DOHH2 (cell line): ENCODE data around the gene DNAH3.
"Not testable (repeated sequence)": the region's sequence is repeated elsewhere in the genome, so short reads cannot be mapped to it uniquely, and the experiment has no call there.

Source experiments
- H3F3A ChIP-seq: fragments of 200-600 bp; sonication (generic), shearing (Covaris generic); 2 replicates; pipeline ENCODE4 v1.6.0; 2016; ENCODE audit warnings: antibody characterized with exemption, mild to moderate bottlenecking; ENCODE audit not compliant: control insufficient read depth, insufficient read depth
- H3K27ac ChIP-seq: fragments of 200-600 bp; sonication (generic); 2 replicates; pipeline ENCODE4 v1.5.1; 2014; ENCODE audit warnings: low read depth, mild to moderate bottlenecking, low read length, moderate library complexity
- H3K27me3 ChIP-seq: fragments of 200-600 bp; sonication (generic); 2 replicates; pipeline ENCODE4 v1.6.1; 2014; ENCODE audit warnings: mild to moderate bottlenecking, low read length, mixed read lengths; ENCODE audit not compliant: control insufficient read depth
- H3K36me3 ChIP-seq: fragments of 200-600 bp; sonication (generic); 2 replicates; pipeline ENCODE4 v1.6.1; 2014; ENCODE audit warnings: mild to moderate bottlenecking, low read length, moderate library complexity, mixed read lengths; ENCODE audit not compliant: control insufficient read depth
- H3K4me1 ChIP-seq: fragments of 200-600 bp; sonication (generic); 2 replicates; pipeline ENCODE4 v1.6.1; 2014; ENCODE audit warnings: mild to moderate bottlenecking, low read length, mixed read lengths; ENCODE audit not compliant: control insufficient read depth
- H3K4me2 ChIP-seq: fragments of 200-600 bp; sonication (generic); 2 replicates; pipeline ENCODE4 v1.6.0; 2014; ENCODE audit warnings: mild to moderate bottlenecking, low read length, moderate library complexity
- H3K4me3 ChIP-seq: fragments of 200-600 bp; sonication (generic); 2 replicates; pipeline ENCODE4 v1.5.1; 2014; ENCODE audit warnings: mild to moderate bottlenecking, low read length, mixed read lengths
- H3K79me2 ChIP-seq: fragments of 200-600 bp; sonication (generic); 2 replicates; pipeline ENCODE4 v1.6.1; 2014; ENCODE audit warnings: mild to moderate bottlenecking, low read length, mixed read lengths; ENCODE audit not compliant: control insufficient read depth
- H3K9me2 ChIP-seq: fragments of 200-600 bp; sonication (generic); replicated peaks from 2 replicates; pipeline ENCODE4 v1.6.1; 2014; ENCODE audit warnings: mild to moderate bottlenecking, low read length, mixed read lengths; ENCODE audit not compliant: control insufficient read depth
- H3K9me3 ChIP-seq: fragments of 200-600 bp; sonication (generic); 2 replicates; pipeline ENCODE4 v1.6.1; 2014; ENCODE audit warnings: antibody characterized with exemption, low read length, mixed read lengths; ENCODE audit not compliant: control insufficient read depth, insufficient read depth
- H4K20me1 ChIP-seq: fragments of 200-600 bp; sonication (generic); 2 replicates; pipeline ENCODE4 v1.6.0; 2014; ENCODE audit warnings: low read depth, mild to moderate bottlenecking, antibody characterized with exemption, low read length, moderate library complexity; ENCODE audit not compliant: control insufficient read depth, insufficient read depth
- EZH2phosphoT487 ChIP-seq: fragments of 200-600 bp; sonication (generic); IDR thresholded peaks from 2 replicates; pipeline ENCODE4 v1.6.1; 2017; ENCODE audit warnings: borderline replicate concordance, mild to moderate bottlenecking, antibody characterized with exemption, low read length, moderate library complexity, mixed read lengths
- TF ChIP-seq, protein P1 (sequence below): fragments of 200-600 bp; sonication (generic); IDR thresholded peaks from one replicate; pipeline ENCODE4 v1.5.1; 2014; ENCODE audit warnings: antibody characterized with exemption, mild to moderate bottlenecking, low read depth, low read length; ENCODE audit not compliant: poor library complexity, severe bottlenecking

Gene DNAH3

DNA sequence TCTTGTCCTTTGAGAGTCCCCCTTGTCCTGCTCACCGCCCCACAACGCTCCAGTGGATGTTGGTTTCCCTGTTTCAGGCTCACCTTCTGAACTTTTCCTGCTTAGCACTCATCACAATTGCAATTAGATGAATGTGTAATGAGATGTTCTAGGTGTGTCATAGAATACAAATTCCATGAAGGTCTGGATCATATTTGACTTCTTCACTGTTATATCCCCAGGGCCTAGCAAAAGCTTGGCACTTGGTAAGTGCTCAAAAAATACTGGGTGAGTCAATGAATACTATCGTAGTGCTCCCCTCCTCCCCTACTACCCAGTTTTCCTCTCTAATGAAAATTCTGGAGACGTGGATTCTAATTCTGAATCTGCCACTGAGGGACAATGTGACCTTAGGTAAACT, 33.1 kb downstream of the DNAH3 start:
- no peak for TF ChIP-seq EZH2phosphoT487
- TF ChIP-seq, protein P1, sequence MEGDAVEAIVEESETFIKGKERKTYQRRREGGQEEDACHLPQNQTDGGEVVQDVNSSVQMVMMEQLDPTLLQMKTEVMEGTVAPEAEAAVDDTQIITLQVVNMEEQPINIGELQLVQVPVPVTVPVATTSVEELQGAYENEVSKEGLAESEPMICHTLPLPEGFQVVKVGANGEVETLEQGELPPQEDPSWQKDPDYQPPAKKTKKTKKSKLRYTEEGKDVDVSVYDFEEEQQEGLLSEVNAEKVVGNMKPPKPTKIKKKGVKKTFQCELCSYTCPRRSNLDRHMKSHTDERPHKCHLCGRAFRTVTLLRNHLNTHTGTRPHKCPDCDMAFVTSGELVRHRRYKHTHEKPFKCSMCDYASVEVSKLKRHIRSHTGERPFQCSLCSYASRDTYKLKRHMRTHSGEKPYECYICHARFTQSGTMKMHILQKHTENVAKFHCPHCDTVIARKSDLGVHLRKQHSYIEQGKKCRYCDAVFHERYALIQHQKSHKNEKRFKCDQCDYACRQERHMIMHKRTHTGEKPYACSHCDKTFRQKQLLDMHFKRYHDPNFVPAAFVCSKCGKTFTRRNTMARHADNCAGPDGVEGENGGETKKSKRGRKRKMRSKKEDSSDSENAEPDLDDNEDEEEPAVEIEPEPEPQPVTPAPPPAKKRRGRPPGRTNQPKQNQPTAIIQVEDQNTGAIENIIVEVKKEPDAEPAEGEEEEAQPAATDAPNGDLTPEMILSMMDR: no peak
- H3K27ac ChIP-seq: no peak overlapping the region
- peaks cover 5% of the 10 kb centered on the region for H3K9me3 ChIP-seq
- peaks cover 17% of the 10 kb centered on the region for H3K79me2 ChIP-seq
- no peaks in the 10 kb centered on the region for H3K9me2 ChIP-seq
- peaks cover 17% of the 10 kb centered on the region for H3K4me1 ChIP-seq
- no peaks in the 10 kb centered on the region for H4K20me1 ChIP-seq
- 0 out of 2 replicates have a peak, but pooled peaks cover 3% of the 10 kb centered on the region for H3F3A ChIP-seq
- H3K27me3 ChIP-seq: no peaks in the 10 kb centered on the region
- H3K4me3 ChIP-seq: peak overlapping the region; percentile 6; the same call in 1 of the 2 replicates
- H3K36me3 ChIP-seq: peaks cover 12% of the 10 kb centered on the region
- peak overlapping the region; percentile 52; the same call in 1 of the 2 replicates for H3K4me2 ChIP-seq

DNA sequence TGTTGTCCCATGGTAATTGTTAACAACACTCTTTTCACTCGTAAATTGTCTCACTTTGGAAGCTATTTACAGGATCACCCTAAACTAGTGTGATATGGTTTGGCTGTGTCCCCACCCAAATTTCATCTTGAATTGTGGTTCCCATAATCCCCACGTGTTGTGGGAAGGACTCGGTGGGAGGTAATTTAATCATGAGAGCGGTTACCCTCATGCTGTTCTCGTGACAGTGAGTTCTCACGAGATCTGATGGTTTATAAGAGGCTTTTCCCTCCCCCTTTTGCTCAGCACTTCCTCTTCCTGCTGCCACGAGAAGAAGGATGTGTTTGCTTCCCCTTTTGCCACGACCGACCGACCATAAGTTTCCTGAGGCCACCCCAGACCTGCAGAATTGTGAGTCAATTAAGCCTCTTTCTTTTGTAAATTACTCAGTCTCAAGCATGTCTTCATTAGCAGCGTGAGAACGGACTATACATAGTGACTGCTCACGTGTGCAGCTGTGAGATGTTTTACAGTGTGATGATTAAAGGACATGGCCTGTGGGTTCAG, 34.4 kb downstream of the DNAH3 start:
- Histone ChIP-seq H3K9me2 (no peaks in the 10 kb centered on the region), H4K20me1 (no peaks in the 10 kb centered on the region), H3K27me3 (no peaks in the 10 kb centered on the region), H3F3A (0 out of 2 replicates have a peak, but pooled peaks cover 3% of the 10 kb centered on the region), H3K79me2 (peaks cover 17% of the 10 kb centered on the region), H3K4me2 (peak overlapping the region; percentile 52), H3K9me3 (peaks cover 5% of the 10 kb centered on the region), H3K27ac (peak overlapping the region; percentile 31), H3K4me3 (peak overlapping the region; percentile 65), H3K36me3 (peaks cover 12% of the 10 kb centered on the region), H3K4me1 (peaks cover 17% of the 10 kb centered on the region)
- no peak for TF ChIP-seq EZH2phosphoT487

DNA sequence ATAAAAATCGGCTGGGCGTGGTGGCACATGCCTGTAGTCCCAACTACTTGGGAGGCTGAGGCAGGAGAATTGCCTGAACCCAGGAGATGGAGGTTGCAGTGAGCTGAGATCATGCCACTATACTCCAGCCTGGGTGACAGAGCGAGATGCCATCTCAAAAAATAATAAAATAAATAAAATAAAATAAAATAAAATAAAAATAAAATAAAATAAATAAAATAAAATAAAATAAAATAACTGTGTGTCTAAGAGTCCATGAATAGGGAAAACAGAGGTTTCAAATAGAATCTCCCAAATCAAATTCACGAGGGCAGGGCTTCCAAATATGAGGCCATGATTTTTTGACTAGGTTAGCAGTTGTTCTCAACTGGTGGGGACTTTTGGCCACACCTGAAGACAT, 35.1 kb downstream of the DNAH3 start:
- H3K9me3 ChIP-seq, H3K27me3 ChIP-seq, H3K9me2 ChIP-seq, H3K27ac ChIP-seq, H3F3A ChIP-seq, H4K20me1 ChIP-seq, H3K36me3 ChIP-seq: not testable (repeated sequence)
- Histone ChIP-seq H3K79me2 (peaks cover 17% of the 10 kb centered on the region), H3K4me3 (peak overlapping the region; percentile 65), H3K4me1 (peaks cover 17% of the 10 kb centered on the region), H3K4me2 (peak overlapping the region; percentile 52)

DNA sequence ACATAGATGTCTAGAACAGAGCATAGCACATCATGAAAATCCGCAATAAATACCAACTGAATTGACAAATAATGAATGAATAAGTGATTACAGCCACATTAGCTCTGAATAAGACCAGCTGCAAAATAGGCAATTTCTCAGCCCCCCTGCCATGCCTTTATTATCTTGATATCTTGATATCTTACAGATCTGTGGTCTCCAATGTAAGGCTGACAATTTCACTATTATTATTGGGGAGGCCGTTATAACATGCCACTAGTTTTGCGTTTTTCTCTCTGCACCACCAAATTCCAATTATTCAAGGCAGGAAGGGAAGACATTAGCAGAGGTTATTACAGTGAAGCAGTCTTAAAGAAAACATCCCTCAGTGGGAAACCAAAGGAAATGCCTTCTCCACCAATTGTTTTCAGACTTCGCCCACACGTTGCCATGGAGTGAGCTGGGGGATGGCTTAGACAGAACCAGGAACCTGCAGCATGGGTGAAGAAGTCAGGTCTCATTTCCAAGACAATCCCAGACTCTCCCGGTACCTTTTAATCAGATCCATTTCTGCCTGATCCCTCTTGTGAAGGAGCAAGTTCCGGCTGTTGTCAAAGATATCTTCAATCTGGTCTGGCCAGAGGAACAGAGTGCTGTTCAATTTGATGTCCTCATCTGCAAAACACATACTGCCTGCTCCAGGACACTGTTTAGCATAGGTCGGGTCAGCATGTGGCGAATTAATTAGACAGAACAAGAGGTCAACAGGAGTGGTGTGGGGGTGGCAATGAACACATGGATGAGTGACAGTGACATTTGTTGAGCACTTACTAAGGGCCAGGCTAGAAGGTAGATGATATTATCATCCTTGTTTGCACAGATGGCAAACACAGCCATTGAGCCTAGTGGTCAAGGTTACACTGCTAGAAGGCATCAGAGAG, 46.4 kb downstream of the DNAH3 start:
- Histone ChIP-seq H3F3A (no peaks in the 10 kb centered on the region), H3K4me3 (no peak overlapping the region), H3K9me3 (no peaks in the 10 kb centered on the region), H3K4me1 (no peaks in the 10 kb centered on the region), H4K20me1 (no peaks in the 10 kb centered on the region), H3K27ac (no peak overlapping the region), H3K27me3 (peaks cover 24% of the 10 kb centered on the region), H3K79me2 (no peaks in the 10 kb centered on the region), H3K9me2 (no peaks in the 10 kb centered on the region), H3K36me3 (no peaks in the 10 kb centered on the region), H3K4me2 (no peak overlapping the region)
- TF ChIP-seq EZH2phosphoT487: no peak
- TF ChIP-seq, protein P1: no peak
